OCI-LY1 (cell line): Measurements from ENCODE around the gene WBP2NL.

Experiments
- CTCF ChIP-seq: fragments of 200-600 bp; sonication (generic), shearing (Covaris generic); IDR thresholded peaks from 2 replicates; pipeline ENCODE4 v1.5.1; 2017; ENCODE audit warnings: mild to moderate bottlenecking, antibody characterized with exemption, low read length, moderate library complexity, mixed read lengths
- EZH2 ChIP-seq: fragments of 200-600 bp; sonication (generic), shearing (Covaris generic); IDR thresholded peaks from 2 replicates; pipeline ENCODE4 v1.8.0; 2017; ENCODE audit warnings: borderline replicate concordance, mixed run types, mild to moderate bottlenecking, antibody characterized with exemption, low read length, moderate library complexity, mixed read lengths

GRCh38 chr22:41976961-41977566 is 21.5 kb upstream of the WBP2NL start:
- TF ChIP-seq CTCF (no peak), EZH2 (no peak)
